HEK293 (cell line): ENCODE measurements around the gene ALG5.

Source experiments
- ATF2 ChIP-seq: fragments of 450-650 bp; formaldehyde crosslinking; IDR thresholded peaks from 2 replicates; pipeline ENCODE4 v1.5.1; 2016; ENCODE audit warnings: missing biosample characterization, missing genetic modification characterization, low read depth
- BCL6B ChIP-seq: fragments of 450-650 bp; formaldehyde crosslinking; IDR thresholded peaks from 2 replicates; pipeline ENCODE4 v1.5.1; 2017; ENCODE audit warnings: missing biosample characterization, missing genetic modification characterization
- EGR2 ChIP-seq: fragments of 450-650 bp; formaldehyde crosslinking; IDR thresholded peaks from 2 replicates; pipeline ENCODE4 v1.5.1; 2016; ENCODE audit warnings: low read depth, missing biosample characterization, missing genetic modification characterization
- PATZ1 ChIP-seq: fragments of 450-650 bp; formaldehyde crosslinking; IDR thresholded peaks from 2 replicates; pipeline ENCODE4 v1.5.1; 2016; ENCODE audit warnings: missing biosample characterization, missing genetic modification characterization
- PBX3 ChIP-seq: sonication (generic); formaldehyde crosslinking; IDR thresholded peaks from 2 replicates; pipeline ENCODE4 v1.8.1; 2022; ENCODE audit warnings: mild to moderate bottlenecking, moderate library complexity, missing genetic modification reagents
- REPIN1 ChIP-seq: fragments of 450-650 bp; formaldehyde crosslinking; IDR thresholded peaks from 2 replicates; pipeline ENCODE4 v1.5.1; 2017; ENCODE audit warnings: missing biosample characterization, missing genetic modification characterization, low read depth
- ZBTB26 ChIP-seq: fragments of 450-650 bp; formaldehyde crosslinking; optimal IDR thresholded peaks from 2 replicates; pipeline ENCODE3; 2016; ENCODE audit warnings: missing biosample characterization, mild to moderate bottlenecking, missing genetic modification characterization
- ZNF132 ChIP-seq: fragments of 450-650 bp; formaldehyde crosslinking; IDR thresholded peaks from 2 replicates; pipeline ENCODE4 v1.5.1; 2017; ENCODE audit warnings: missing biosample characterization, missing genetic modification characterization, borderline replicate concordance
- ZNF133 ChIP-seq: fragments of 450-650 bp; formaldehyde crosslinking; IDR thresholded peaks from 2 replicates; pipeline ENCODE4 v1.5.1; 2016; ENCODE audit warnings: missing biosample characterization, missing genetic modification characterization
- ZNF140 ChIP-seq: fragments of 450-650 bp; formaldehyde crosslinking; IDR thresholded peaks from 2 replicates; pipeline ENCODE4 v1.5.1; 2016; ENCODE audit warnings: missing biosample characterization, missing genetic modification characterization
- ZNF169 ChIP-seq: fragments of 450-650 bp; formaldehyde crosslinking; IDR thresholded peaks from 2 replicates; pipeline ENCODE4 v1.5.1; 2016; ENCODE audit warnings: missing biosample characterization, missing genetic modification characterization
- ZNF18 ChIP-seq: fragments of 450-650 bp; formaldehyde crosslinking; IDR thresholded peaks from 2 replicates; pipeline ENCODE4 v1.5.1; 2016; ENCODE audit warnings: missing biosample characterization, missing genetic modification characterization
- ZNF211 ChIP-seq: fragments of 450-650 bp; formaldehyde crosslinking; IDR thresholded peaks from 2 replicates; pipeline ENCODE4 v1.5.1; 2016; ENCODE audit warnings: low read depth, missing biosample characterization, missing genetic modification characterization
- ZNF274 ChIP-seq, 2 experiments: fragments of 200-500 bp in 1 of 2; fragments of 450-650 bp in 1 of 2; sonication (Bioruptor generic) in 1 of 2; formaldehyde crosslinking in 1 of 2; IDR thresholded peaks; 2 replicates each; pipeline versions ENCODE4 v1.5.1 to v1.6.1; 2014 to 2016; ENCODE audit warnings: borderline replicate concordance in 1 of 2, inconsistent platforms in 1 of 2, low read length in 1 of 2, missing biosample characterization in 1 of 2, missing genetic modification characterization in 1 of 2
- ZNF391 ChIP-seq: fragments of 450-650 bp; formaldehyde crosslinking; IDR thresholded peaks from 2 replicates; pipeline ENCODE4 v1.5.1; 2016; ENCODE audit warnings: low read depth, missing biosample characterization, missing genetic modification characterization, borderline replicate concordance
- ZNF518A ChIP-seq: fragments of 450-650 bp; formaldehyde crosslinking; conservative IDR thresholded peaks from 2 replicates; pipeline ENCODE4 v1.5.1; 2016; ENCODE audit warnings: low read depth, missing biosample characterization, missing genetic modification characterization
- ZNF521 ChIP-seq: fragments of 450-650 bp; formaldehyde crosslinking; IDR thresholded peaks from 2 replicates; pipeline ENCODE4 v1.5.1; 2017; ENCODE audit warnings: missing biosample characterization, mild to moderate bottlenecking, missing genetic modification characterization
- ZNF548 ChIP-seq: fragments of 450-650 bp; formaldehyde crosslinking; IDR thresholded peaks from 2 replicates; pipeline ENCODE4 v1.5.1; 2016; ENCODE audit warnings: missing biosample characterization, missing genetic modification characterization
- ZNF558 ChIP-seq: fragments of 450-650 bp; formaldehyde crosslinking; IDR thresholded peaks from 2 replicates; pipeline ENCODE4 v1.5.1; 2016; ENCODE audit warnings: missing biosample characterization, missing genetic modification characterization
- ZNF560 ChIP-seq: fragments of 450-650 bp; formaldehyde crosslinking; IDR thresholded peaks from 2 replicates; pipeline ENCODE4 v1.5.1; 2017; ENCODE audit warnings: missing biosample characterization, missing genetic modification characterization, borderline replicate concordance
- ZNF571 ChIP-seq: fragments of 450-650 bp; formaldehyde crosslinking; IDR thresholded peaks from 2 replicates; pipeline ENCODE4 v1.5.0; 2017; ENCODE audit warnings: missing biosample characterization, missing genetic modification characterization
- ZNF585B ChIP-seq: fragments of 450-650 bp; formaldehyde crosslinking; IDR thresholded peaks from 2 replicates; pipeline ENCODE4 v1.5.1; 2016; ENCODE audit warnings: missing biosample characterization, missing genetic modification characterization
- ZNF629 ChIP-seq: fragments of 450-650 bp; formaldehyde crosslinking; IDR thresholded peaks from 2 replicates; pipeline ENCODE4 v1.5.1; 2017; ENCODE audit warnings: missing biosample characterization, missing genetic modification characterization
- ZNF791 ChIP-seq: fragments of 450-650 bp; formaldehyde crosslinking; IDR thresholded peaks from 2 replicates; pipeline ENCODE4 v1.5.1; 2016; ENCODE audit warnings: missing biosample characterization, missing genetic modification characterization
- ZNF843 ChIP-seq: fragments of 450-650 bp; formaldehyde crosslinking; IDR thresholded peaks from 2 replicates; pipeline ENCODE4 v1.5.1; 2016; ENCODE audit warnings: missing biosample characterization, missing genetic modification characterization

ALG5 gene

GRCh38 chr13:37047032-37047431, 47.9 kb upstream of the ALG5 start (continued):
- TF ChIP-seq ZNF391 (tag by site-specific recombination) (peak; percentile 96; the same call in 1 of the 2 replicates), ZNF521 (no peak), ZNF585B (no peak), ZNF548 (tag by site-specific recombination) (no peak), ATF2 (tag by site-specific recombination) (no peak; the same call in 1 of the 2 replicates), ZNF132 (tag by site-specific recombination) (no peak), BCL6B (peak; percentile 94), EGR2 (tag by site-specific recombination) (no peak), ZNF518A (tag by site-specific recombination) (peak; percentile 41; the same call in 1 of the 2 replicates), ZNF843 (tag by site-specific recombination) (peak; percentile 100), ZNF140 (tag by site-specific recombination) (no peak), ZBTB26 (tag by site-specific recombination) (no peak), ZNF791 (tag by site-specific recombination) (no peak), ZNF169 (tag by site-specific recombination) (no peak), ZNF629 (tag by site-specific recombination) (peak; percentile 88), ZNF571 (tag by site-specific recombination) (no peak), ZNF133 (tag by site-specific recombination) (no peak), PATZ1 (peak; percentile 54), PBX3 (CRISPR knock-in tag) (no peak), ZNF18 (peak; percentile 93), ZNF274 (IDR thresholded peaks at IDR 0.05; ENCODE audit: low read length) (no peak), ZNF274 (tag by site-specific recombination; IDR thresholded peaks at IDR 0.05; ENCODE audit: borderline replicate concordance) (no peak), ZNF560 (tag by site-specific recombination) (no peak), ZNF558 (peak; percentile 66; the same call in 1 of the 2 replicates), ZNF211 (tag by site-specific recombination) (no peak), REPIN1 (tag by site-specific recombination) (no peak)
